SU-DHL-6 (cell line): ENCODE data around the gene MAML2.

ENCODE experiments used
- EZH2phosphoT487 ChIP-seq: fragments of 200-600 bp; sonication (generic), shearing (Covaris generic); conservative IDR thresholded peaks from 2 replicates; pipeline ENCODE4 v1.6.1; 2018; ENCODE audit warnings: mild to moderate bottlenecking, antibody characterized with exemption, low read length, moderate library complexity, mixed read lengths
- TF ChIP-seq, protein P1 (sequence below): fragments of 200-600 bp; sonication (generic); IDR thresholded peaks from one replicate; pipeline ENCODE4 v1.5.1; 2017; ENCODE audit warnings: antibody characterized with exemption, mild to moderate bottlenecking, low read length, moderate library complexity; ENCODE audit not compliant: insufficient read depth, poor library complexity, severe bottlenecking

DNA sequence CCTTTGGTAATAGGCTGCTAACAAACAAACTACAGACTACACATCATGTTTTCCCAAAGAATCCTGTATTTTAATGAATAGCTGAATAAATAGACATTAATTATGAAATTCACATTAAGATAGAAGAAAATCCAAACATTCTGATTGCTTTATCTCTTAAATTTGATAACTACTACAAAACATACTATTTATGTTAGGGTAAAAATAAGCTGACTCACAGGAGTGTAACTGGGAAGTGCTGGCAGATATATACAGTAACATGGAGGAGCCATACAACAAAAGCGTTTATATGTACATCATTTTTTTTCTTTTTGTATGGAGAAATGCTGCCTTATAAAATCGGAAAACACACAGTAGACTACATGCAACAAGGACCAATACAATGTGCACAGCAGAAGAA is 366.4 kb downstream of the MAML2 start:
- TF ChIP-seq, protein P1, sequence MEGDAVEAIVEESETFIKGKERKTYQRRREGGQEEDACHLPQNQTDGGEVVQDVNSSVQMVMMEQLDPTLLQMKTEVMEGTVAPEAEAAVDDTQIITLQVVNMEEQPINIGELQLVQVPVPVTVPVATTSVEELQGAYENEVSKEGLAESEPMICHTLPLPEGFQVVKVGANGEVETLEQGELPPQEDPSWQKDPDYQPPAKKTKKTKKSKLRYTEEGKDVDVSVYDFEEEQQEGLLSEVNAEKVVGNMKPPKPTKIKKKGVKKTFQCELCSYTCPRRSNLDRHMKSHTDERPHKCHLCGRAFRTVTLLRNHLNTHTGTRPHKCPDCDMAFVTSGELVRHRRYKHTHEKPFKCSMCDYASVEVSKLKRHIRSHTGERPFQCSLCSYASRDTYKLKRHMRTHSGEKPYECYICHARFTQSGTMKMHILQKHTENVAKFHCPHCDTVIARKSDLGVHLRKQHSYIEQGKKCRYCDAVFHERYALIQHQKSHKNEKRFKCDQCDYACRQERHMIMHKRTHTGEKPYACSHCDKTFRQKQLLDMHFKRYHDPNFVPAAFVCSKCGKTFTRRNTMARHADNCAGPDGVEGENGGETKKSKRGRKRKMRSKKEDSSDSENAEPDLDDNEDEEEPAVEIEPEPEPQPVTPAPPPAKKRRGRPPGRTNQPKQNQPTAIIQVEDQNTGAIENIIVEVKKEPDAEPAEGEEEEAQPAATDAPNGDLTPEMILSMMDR, result no peak
- no peak for TF ChIP-seq EZH2phosphoT487
